Activated naive CD8-positive, alpha-beta T cell treated with anti-CD3 and anti-CD28 coated beads, Interleukin-2, amount 10 ng/mL, durations not matched to agents 7 days and 5 days (primary cell): ENCODE results near the gene RPS16. TPM values are rescaled to one million over a fixed set of nuclear protein-coding genes. Genes with fewer than 3 reads are reported as not detected.

Source experiments
- microRNA-seq: library from miRNA; unstranded; fragments of <30 nt; microRNA quantifications from one replicate; pipeline ENCODE4 v1.2.0, GENCODE V29; 2022
- total RNA-seq, 2 experiments: library from RNA; stranded (reverse); gene quantifications; one replicate each; pipeline ENCODE4 v1.2.3, GENCODE V29; 2021

RPS16 gene
- total RNA-seq, 2 experiments from 2014 or later = 2,294 to 2,369 TPM

Small RNA genes lying within 50 kb of the gene (microRNA-seq; reads per million reads assigned to microRNA genes)
- gene MIR4530 = not detected

Other genes starting within 250 kb of the RPS16 start
- not detected for gene NCCRP1, start 239.0 kb downstream of the RPS16 start, total RNA-seq
- not detected for gene SYCN, start 231.7 kb downstream of the RPS16 start, total RNA-seq
- not detected for gene IFNL3, start 190.9 kb downstream of the RPS16 start, total RNA-seq
- not detected for gene IFNL4, start 187.1 kb downstream of the RPS16 start, total RNA-seq
- gene IFNL2, start 167.6 kb downstream of the RPS16 start, total RNA-seq = not detected
- gene IFNL1, start 139.5 kb downstream of the RPS16 start, total RNA-seq = not detected
- gene LRFN1, start 115.1 kb downstream of the RPS16 start, total RNA-seq = 1 to 10 TPM; 9.2 to 9.4 TPM
- 100 to 1,000 TPM; 428 to 433 TPM for gene GMFG, start 99.9 kb downstream of the RPS16 start, total RNA-seq
- gene SAMD4B, start 93.5 kb downstream of the RPS16 start, total RNA-seq = 10 to 100 TPM; 47.8 to 51.3 TPM
- 10 to 100 TPM; 40.7 to 47.0 TPM for gene PAF1, start 44.8 kb downstream of the RPS16 start, total RNA-seq
- gene MED29, start 44.6 kb downstream of the RPS16 start, total RNA-seq = 10 to 100 TPM; 39.0 to 40.7 TPM
- 100 to 1,000 TPM; 102 to 107 TPM for gene ZFP36, start 29.1 kb downstream of the RPS16 start, total RNA-seq
- 10 to 100 TPM; 65.7 to 65.9 TPM for gene PLEKHG2, start 23.3 kb downstream of the RPS16 start, total RNA-seq
- 100 to 1,000 TPM; 173 to 176 TPM for gene SUPT5H, start 9.6 kb upstream of the RPS16 start, total RNA-seq
- gene TIMM50, start 44.9 kb upstream of the RPS16 start, total RNA-seq = 10 to 100 TPM; 42.8 to 46.8 TPM
- under 1 TPM; 0.19 to 0.23 TPM for gene DLL3, start 63.0 kb upstream of the RPS16 start, total RNA-seq
- gene SELENOV, start 79.2 kb upstream of the RPS16 start, total RNA-seq = not detected
- gene EID2B, start 96.9 kb upstream of the RPS16 start, total RNA-seq = 1 to 10 TPM; 6.3 to 7.0 TPM
- 10 to 100 TPM; 17.5 to 20.7 TPM for gene EID2, start 104.2 kb upstream of the RPS16 start, total RNA-seq
- gene LGALS13, start 166.6 kb upstream of the RPS16 start, total RNA-seq = not detected
- gene LGALS16, start 220.0 kb upstream of the RPS16 start, total RNA-seq = not detected